ENCODE measurements around the gene SIRPA. TPM values are rescaled to one million over a fixed set of nuclear protein-coding genes. Genes with fewer than 3 reads are reported as not detected.

Gene SIRPA
- total RNA-seq, 1 experiment from 2014 or later = 8.9 TPM

DNA sequence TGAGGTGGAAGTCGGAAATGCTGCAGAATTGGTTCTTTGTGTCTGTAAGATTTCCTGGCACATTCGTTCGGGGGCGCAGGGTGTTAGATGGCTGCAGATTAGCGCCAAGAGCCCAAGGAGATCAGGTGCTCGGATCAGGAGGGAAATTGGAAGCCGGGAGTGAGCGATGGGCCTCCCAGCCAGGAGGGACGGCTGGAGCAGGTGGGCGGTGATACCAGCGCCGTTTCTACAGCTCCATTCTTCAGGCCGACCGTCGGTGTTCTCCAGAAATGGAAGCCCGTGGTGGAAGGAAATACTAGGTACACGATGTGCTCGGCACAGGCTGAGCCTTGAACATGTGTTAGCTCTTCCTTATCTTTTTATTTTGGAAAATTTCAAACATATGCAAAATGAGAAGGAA lies 6.5 kb downstream of the SIRPA start (continued):
- TF ChIP-seq, protein P1, sequence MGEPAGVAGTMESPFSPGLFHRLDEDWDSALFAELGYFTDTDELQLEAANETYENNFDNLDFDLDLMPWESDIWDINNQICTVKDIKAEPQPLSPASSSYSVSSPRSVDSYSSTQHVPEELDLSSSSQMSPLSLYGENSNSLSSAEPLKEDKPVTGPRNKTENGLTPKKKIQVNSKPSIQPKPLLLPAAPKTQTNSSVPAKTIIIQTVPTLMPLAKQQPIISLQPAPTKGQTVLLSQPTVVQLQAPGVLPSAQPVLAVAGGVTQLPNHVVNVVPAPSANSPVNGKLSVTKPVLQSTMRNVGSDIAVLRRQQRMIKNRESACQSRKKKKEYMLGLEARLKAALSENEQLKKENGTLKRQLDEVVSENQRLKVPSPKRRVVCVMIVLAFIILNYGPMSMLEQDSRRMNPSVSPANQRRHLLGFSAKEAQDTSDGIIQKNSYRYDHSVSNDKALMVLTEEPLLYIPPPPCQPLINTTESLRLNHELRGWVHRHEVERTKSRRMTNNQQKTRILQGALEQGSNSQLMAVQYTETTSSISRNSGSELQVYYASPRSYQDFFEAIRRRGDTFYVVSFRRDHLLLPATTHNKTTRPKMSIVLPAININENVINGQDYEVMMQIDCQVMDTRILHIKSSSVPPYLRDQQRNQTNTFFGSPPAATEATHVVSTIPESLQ (CRISPR knock-in tag; IDR thresholded peaks at IDR 0.05) = no peak
- TF ChIP-seq ZNF425 (CRISPR knock-in tag; conservative IDR thresholded peaks at IDR 0.05) = no peak
- no peak for TF ChIP-seq NFATC4 (CRISPR knock-in tag; IDR thresholded peaks at IDR 0.05)
- no peak for TF ChIP-seq EMX1 (CRISPR knock-in tag; IDR thresholded peaks at IDR 0.05)

GRCh38 chr20:1902188-1902587 lies 7.0 kb downstream of the SIRPA start:
- Mint-ChIP-seq H3K27me3 (ENCODE audit: low read depth) (peaks cover 11% of the 10 kb centered on the region), H3K9me3 (no peaks in the 10 kb centered on the region), H3K36me3 (no peaks in the 10 kb centered on the region), H3K27ac (no peak overlapping the region), H3K4me3 (no peak overlapping the region), H3K4me1 (peaks cover 33% of the 10 kb centered on the region)
- ChIA-PET POLR2A (no interaction called here), CTCF (interaction anchor here (0.8 kb wide), 1 partner anchor 64 kb away, joined by 3 read pairs; no protein-coding TSS in a partner anchor)
- no peak for DNase-seq (ENCODE audit: low spot score)
- no peak for TF ChIP-seq TCF7 (CRISPR knock-in tag; IDR thresholded peaks at IDR 0.05; ENCODE audit: low read depth)
- TF ChIP-seq RELA (CRISPR knock-in tag; IDR thresholded peaks at IDR 0.05; ENCODE audit: borderline replicate concordance) = no peak
- TF ChIP-seq USF2 (CRISPR knock-in tag; IDR thresholded peaks at IDR 0.05) = no peak
- no peak for TF ChIP-seq ZNF425 (CRISPR knock-in tag; conservative IDR thresholded peaks at IDR 0.05)
- no peak for TF ChIP-seq ZNF121 (CRISPR knock-in tag; IDR thresholded peaks at IDR 0.05)
- TF ChIP-seq, protein P2, sequence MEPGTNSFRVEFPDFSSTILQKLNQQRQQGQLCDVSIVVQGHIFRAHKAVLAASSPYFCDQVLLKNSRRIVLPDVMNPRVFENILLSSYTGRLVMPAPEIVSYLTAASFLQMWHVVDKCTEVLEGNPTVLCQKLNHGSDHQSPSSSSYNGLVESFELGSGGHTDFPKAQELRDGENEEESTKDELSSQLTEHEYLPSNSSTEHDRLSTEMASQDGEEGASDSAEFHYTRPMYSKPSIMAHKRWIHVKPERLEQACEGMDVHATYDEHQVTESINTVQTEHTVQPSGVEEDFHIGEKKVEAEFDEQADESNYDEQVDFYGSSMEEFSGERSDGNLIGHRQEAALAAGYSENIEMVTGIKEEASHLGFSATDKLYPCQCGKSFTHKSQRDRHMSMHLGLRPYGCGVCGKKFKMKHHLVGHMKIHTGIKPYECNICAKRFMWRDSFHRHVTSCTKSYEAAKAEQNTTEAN (CRISPR knock-in tag; IDR thresholded peaks at IDR 0.05) = no peak
- no peak for TF ChIP-seq SP1 (CRISPR knock-in tag; conservative IDR thresholded peaks at IDR 0.05)
- TF ChIP-seq, protein P3, sequence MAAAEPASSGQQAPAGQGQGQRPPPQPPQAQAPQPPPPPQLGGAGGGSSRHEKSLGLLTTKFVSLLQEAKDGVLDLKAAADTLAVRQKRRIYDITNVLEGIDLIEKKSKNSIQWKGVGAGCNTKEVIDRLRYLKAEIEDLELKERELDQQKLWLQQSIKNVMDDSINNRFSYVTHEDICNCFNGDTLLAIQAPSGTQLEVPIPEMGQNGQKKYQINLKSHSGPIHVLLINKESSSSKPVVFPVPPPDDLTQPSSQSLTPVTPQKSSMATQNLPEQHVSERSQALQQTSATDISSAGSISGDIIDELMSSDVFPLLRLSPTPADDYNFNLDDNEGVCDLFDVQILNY (CRISPR knock-in tag; IDR thresholded peaks at IDR 0.05) = no peak
- TF ChIP-seq CDX4 (CRISPR knock-in tag; IDR thresholded peaks at IDR 0.05; ENCODE audit: borderline replicate concordance) = no peak
- no peak for TF ChIP-seq SMAD3 (CRISPR knock-in tag; IDR thresholded peaks at IDR 0.05; ENCODE audit: borderline replicate concordance)
- TF ChIP-seq ZNF263 (CRISPR knock-in tag; IDR thresholded peaks at IDR 0.05; ENCODE audit: low read depth) = no peak
- no peak for TF ChIP-seq FOXK1 (CRISPR knock-in tag; IDR thresholded peaks at IDR 0.05)
- ATAC-seq = no peak
